GM12878 (cell line): ENCODE data around the gene SLC35F3. TPM values are rescaled to one million over a fixed set of nuclear protein-coding genes. Genes with fewer than 3 reads are reported as not detected.

Experiments
- ATAC-seq: fragments of 200-7000 bp; cut with Tn5 transposase; 3 replicates; pipeline ENCODE4 v1.9.1; 2020; ENCODE audit warnings: mild to moderate bottlenecking, moderate library complexity
- BruUV-seq: library from RNA; stranded (reverse); fragments of 400-500 nt; replicated peaks from 2 replicates; lab custom pipeline; 2021; lab: Mats Ljungman, UMichigan
- CTCF ChIA-PET: fragments of 300-600 bp; sonication (Branson Sonifier 250); formaldehyde crosslinking; extraction: SDS; loops from one replicate; lab custom pipeline; 2021; ENCODE audit warnings: inconsistent platforms; lab: Yijun Ruan, JAX
- POLR2A ChIA-PET: fragments of 350-600 bp; formaldehyde crosslinking; extraction: SDS; loops from one replicate; lab custom pipeline; 2021; ENCODE audit warnings: inconsistent platforms; lab: Charles Lee
- RAD21 ChIA-PET: fragments of 300-600 bp; sonication (Branson Sonifier 250); formaldehyde crosslinking; loops from one replicate; lab custom pipeline; 2023; ENCODE audit warnings: antibody characterized with exemption; ENCODE audit not compliant: unreplicated experiment; lab: Charles Lee
- SMC1A ChIA-PET: fragments of 300-600 bp; sonication (Branson Sonifier 250); formaldehyde crosslinking; loops from one replicate; lab custom pipeline; 2023; ENCODE audit not compliant: unreplicated experiment, uncharacterized antibody; lab: Charles Lee
- DNase-seq: peaks from one replicate; pipeline ENCODE4 v3.0.0-alpha.2; 2011; ENCODE audit warnings: low read depth, low spot score
- FAIRE-seq: peaks from 3 replicates; lab custom pipeline; 2011; peaks lifted over from hg19 to GRCh38; lab: Jason Lieb, UNC
- H2AFZ ChIP-seq: 2 replicates; pipeline ENCODE4 v1.6.0; 2011; ENCODE audit warnings: low read depth, low read length, control low read depth; ENCODE audit not compliant: control insufficient read depth
- H3K27ac ChIP-seq: 2 replicates; pipeline ENCODE4 v1.5.1; 2011; ENCODE audit warnings: control low read depth; ENCODE audit not compliant: control insufficient read depth, insufficient read depth
- H3K27me3 ChIP-seq, 2 experiments: replicated peaks in 1 of 2; 2 replicates each; pipeline versions ENCODE4 v1.6.0 to v1.6.1; 2011; ENCODE audit warnings: low read length in 1 of 2; ENCODE audit not compliant: control insufficient read depth in 2 of 2, insufficient read depth in 2 of 2
- H3K36me3 ChIP-seq, 2 experiments: 2 replicates each; pipeline ENCODE4 v1.5.1; 2011; ENCODE audit warnings: low read length in 1 of 2; ENCODE audit not compliant: control insufficient read depth in 2 of 2, insufficient read depth in 2 of 2
- H3K4me1 ChIP-seq: 2 replicates; pipeline ENCODE4 v1.6.1; 2011; ENCODE audit warnings: mild to moderate bottlenecking, low read length, moderate library complexity, mixed read lengths; ENCODE audit not compliant: control insufficient read depth, insufficient read depth
- H3K4me2 ChIP-seq: 2 replicates; pipeline ENCODE4 v1.6.0; 2011; ENCODE audit warnings: control low read depth; ENCODE audit not compliant: control insufficient read depth, insufficient read depth
- H3K4me3 ChIP-seq: fragments of 200-600 bp; sonication (generic); 2 replicates; pipeline ENCODE4 v1.5.1; 2016
- H3K79me2 ChIP-seq: 2 replicates; pipeline ENCODE4 v1.6.0; 2011; ENCODE audit warnings: low read length; ENCODE audit not compliant: control insufficient read depth, insufficient read depth
- H3K9ac ChIP-seq: 2 replicates; pipeline ENCODE4 v1.8.0; 2011; ENCODE audit warnings: low read length, control low read depth, mixed read lengths; ENCODE audit not compliant: control insufficient read depth, insufficient read depth
- H3K9me3 ChIP-seq: replicated peaks from 3 replicates; pipeline ENCODE4 v1.5.1; 2011; ENCODE audit warnings: mild to moderate bottlenecking, low read length; ENCODE audit not compliant: control insufficient read depth, insufficient read depth
- H4K20me1 ChIP-seq: 2 replicates; pipeline ENCODE4 v1.6.0; 2011; ENCODE audit not compliant: control insufficient read depth, insufficient read depth
- IRF4 ChIP-seq: IDR thresholded peaks from 2 replicates; pipeline ENCODE4 v1.6.1; 2011; ENCODE audit warnings: low read depth, low read length
- RCOR1 ChIP-seq: conservative IDR thresholded peaks from 2 replicates; pipeline ENCODE4 v1.6.1; 2012; ENCODE audit warnings: low read depth, low read length, improper control_type of control experiment
- ZNF384 ChIP-seq: IDR thresholded peaks from 2 replicates; pipeline ENCODE4 v1.6.1; 2012; ENCODE audit warnings: low read depth, mild to moderate bottlenecking, low read length, improper control_type of control experiment, borderline replicate concordance
- WGBS: methylation state at CpG from one replicate; pipeline ENCODE4 v1.1.6; 2016; ENCODE audit warnings: low lambda C conversion rate; ENCODE audit not compliant: insufficient replicate concordance, insufficient coverage; ENCODE audit errors: missing lambda C conversion rate; 5-methylcytosine and 5-hydroxymethylcytosine counted together
- in situ Hi-C: fragments of 300-500 bp; cut with MboI; formaldehyde crosslinking; loops from 9 replicates; pipeline ENCODE4 v1.14.3; 2018; ENCODE audit warnings: mixed read lengths
- intact Hi-C: fragments of 100-400 bp; cut with micrococcal nuclease; formaldehyde crosslinking; loops from one replicate; pipeline ENCODE4 v1.14.2; 2022; ENCODE audit not compliant: unreplicated experiment
- polyA plus RNA-seq, 11 experiments: library from polyadenylated mRNA; depleted of rRNA in 4 of 11; unstranded in 6 of 11; stranded (reverse) in 5 of 11; fragments of >200 nt; fragmentation: Nextera tagmentation in 4 of 11; fragmentation: Illumina TruSeq in 1 of 11; extraction: Ambion mirVana in 4 of 11; extraction: Trizol in 1 of 11; gene quantifications; 1 replicate in 1 of 11; 2 replicates in 10 of 11; pipeline versions ENCODE4 v1.2.1 to v1.2.3, GENCODE V29; 2011 to 2016; ENCODE audit warnings: inconsistent platforms in 2 of 11, missing spikeins in 2 of 11, low read depth in 1 of 11
- total RNA-seq, 4 experiments: library from RNA; depleted of rRNA in 3 of 4; stranded (reverse); fragments of >200 nt in 3 of 4; fragmentation: Illumina TruSeq in 1 of 4; extraction: Trizol in 1 of 4; gene quantifications; 2 replicates each; pipeline versions ENCODE4 v1.2.1 to v1.2.3, GENCODE V29; 2013 to 2021
- TF ChIP-seq, protein P1 (sequence below): IDR thresholded peaks from 2 replicates; pipeline ENCODE4 v1.6.1; 2012; ENCODE audit warnings: low read depth, low read length, improper control_type of control experiment
- TF ChIP-seq, protein P2 (sequence below): fragments of 450-650 bp; conservative IDR thresholded peaks from 2 replicates; pipeline ENCODE4 v1.6.1; 2017; ENCODE audit warnings: mild to moderate bottlenecking, moderate library complexity

SLC35F3 gene
- total and polyA plus RNA-seq, 10 of the 15 experiments (the other 5 are each of a cell fraction or from before 2014, with no cell fraction given), result 1.0 to 8.6 (median 5.7) TPM

DNA sequence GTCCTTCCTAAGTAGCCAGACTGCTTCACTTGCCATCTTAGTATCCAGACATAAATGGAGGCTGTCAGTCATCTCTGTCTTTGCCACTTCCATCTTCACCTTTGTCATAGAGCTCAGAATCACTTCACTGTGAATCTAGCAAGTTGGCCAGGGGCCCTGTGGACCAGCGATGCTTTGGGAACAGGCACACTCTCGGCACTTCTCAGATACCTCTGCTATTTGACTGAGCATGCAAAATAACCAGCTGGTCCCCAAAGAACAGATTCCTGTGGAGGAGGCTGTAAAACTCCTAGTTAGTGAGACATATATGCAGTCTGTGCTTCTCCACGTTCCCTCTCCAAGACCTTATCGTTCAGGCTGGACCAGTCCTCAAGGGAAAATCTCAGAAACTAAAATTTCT is 392.0 kb downstream of the SLC35F3 start:
- ChIA-PET POLR2A (no interaction called here), CTCF (interaction anchor here (4.1 to 5.1 kb wide), 2 partner anchors 14 to 84 kb away, joined by 11 to 30 read pairs; no protein-coding TSS in a partner anchor), RAD21 (no interaction called here), SMC1A (interaction anchor here (1.0 to 1.2 kb wide), 2 partner anchors 9 to 13 kb away, joined by 5 read pairs; no protein-coding TSS in a partner anchor)
- Histone ChIP-seq H3K36me3 (no peaks in the 10 kb centered on the region), H3K27ac (no peak overlapping the region), H3K4me3 (no peak overlapping the region), H3K4me2 (no peak overlapping the region), H3K9me3 (no peaks in the 10 kb centered on the region; the same call in 2 of the 3 replicates), H3K27me3 (no peaks in the 10 kb centered on the region), H3K9ac (no peak overlapping the region), H2AFZ (no peak overlapping the region), H3K4me1 (no peaks in the 10 kb centered on the region), H4K20me1 (no peaks in the 10 kb centered on the region), H3K79me2 (no peaks in the 10 kb centered on the region)
- ATAC-seq (no peak), DNase-seq (no peak), FAIRE-seq (no peak)
- TF ChIP-seq IRF4 (no peak), ZNF384 (no peak)
- no TSS peak for BruUV-seq
- WGBS, result 9% methylated on average over 4 of the region's 4 CpGs
- in situ Hi-C loops (no loop called here), intact Hi-C loops (no loop called here)

DNA sequence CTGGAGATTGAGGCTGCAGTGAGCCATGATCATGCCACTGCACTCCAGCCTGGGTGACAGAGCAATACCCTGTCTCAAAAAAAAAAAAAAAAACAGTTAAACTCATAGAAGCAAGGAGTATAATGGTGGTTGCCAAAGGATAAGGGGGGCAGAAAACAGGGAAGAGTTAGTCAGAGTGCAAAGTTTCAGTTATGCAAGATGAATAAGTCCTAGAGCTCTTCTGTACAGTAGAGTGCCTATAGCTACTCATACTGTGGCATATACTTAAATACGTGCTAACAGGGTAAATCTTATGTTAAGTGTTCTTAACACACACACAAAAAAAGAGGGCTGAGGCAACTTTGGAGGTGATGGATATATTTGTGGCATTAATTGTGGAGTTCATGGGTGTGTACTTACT is 393.2 kb downstream of the SLC35F3 start:
- DNase-seq, result no peak
- CTCF ChIA-PET, result no interaction called here

More for the DNA sequence above, 393.2 kb downstream of the SLC35F3 start:
- no peak overlapping the region for H3K27ac ChIP-seq
- no peak overlapping the region for H3K4me2 ChIP-seq
- FAIRE-seq (no peak), ATAC-seq (no peak)
- BruUV-seq, result no TSS peak
- H3K27me3 ChIP-seq, result no peaks in the 10 kb centered on the region
- H3K36me3 ChIP-seq, result no peaks in the 10 kb centered on the region
- no peak overlapping the region for H3K4me3 ChIP-seq
- no peaks in the 10 kb centered on the region for H3K9me3 ChIP-seq
- no peak overlapping the region for H2AFZ ChIP-seq
- SMC1A ChIA-PET, result no interaction called here
- H3K4me1 ChIP-seq, result no peaks in the 10 kb centered on the region
- no peaks in the 10 kb centered on the region for H3K79me2 ChIP-seq
- no peak overlapping the region for H3K9ac ChIP-seq
- TF ChIP-seq, protein P1, sequence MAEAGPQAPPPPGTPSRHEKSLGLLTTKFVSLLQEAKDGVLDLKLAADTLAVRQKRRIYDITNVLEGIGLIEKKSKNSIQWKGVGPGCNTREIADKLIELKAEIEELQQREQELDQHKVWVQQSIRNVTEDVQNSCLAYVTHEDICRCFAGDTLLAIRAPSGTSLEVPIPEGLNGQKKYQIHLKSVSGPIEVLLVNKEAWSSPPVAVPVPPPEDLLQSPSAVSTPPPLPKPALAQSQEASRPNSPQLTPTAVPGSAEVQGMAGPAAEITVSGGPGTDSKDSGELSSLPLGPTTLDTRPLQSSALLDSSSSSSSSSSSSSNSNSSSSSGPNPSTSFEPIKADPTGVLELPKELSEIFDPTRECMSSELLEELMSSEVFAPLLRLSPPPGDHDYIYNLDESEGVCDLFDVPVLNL, result no peak
- TF ChIP-seq, protein P2, sequence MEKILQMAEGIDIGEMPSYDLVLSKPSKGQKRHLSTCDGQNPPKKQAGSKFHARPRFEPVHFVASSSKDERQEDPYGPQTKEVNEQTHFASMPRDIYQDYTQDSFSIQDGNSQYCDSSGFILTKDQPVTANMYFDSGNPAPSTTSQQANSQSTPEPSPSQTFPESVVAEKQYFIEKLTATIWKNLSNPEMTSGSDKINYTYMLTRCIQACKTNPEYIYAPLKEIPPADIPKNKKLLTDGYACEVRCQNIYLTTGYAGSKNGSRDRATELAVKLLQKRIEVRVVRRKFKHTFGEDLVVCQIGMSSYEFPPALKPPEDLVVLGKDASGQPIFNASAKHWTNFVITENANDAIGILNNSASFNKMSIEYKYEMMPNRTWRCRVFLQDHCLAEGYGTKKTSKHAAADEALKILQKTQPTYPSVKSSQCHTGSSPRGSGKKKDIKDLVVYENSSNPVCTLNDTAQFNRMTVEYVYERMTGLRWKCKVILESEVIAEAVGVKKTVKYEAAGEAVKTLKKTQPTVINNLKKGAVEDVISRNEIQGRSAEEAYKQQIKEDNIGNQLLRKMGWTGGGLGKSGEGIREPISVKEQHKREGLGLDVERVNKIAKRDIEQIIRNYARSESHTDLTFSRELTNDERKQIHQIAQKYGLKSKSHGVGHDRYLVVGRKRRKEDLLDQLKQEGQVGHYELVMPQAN, result no peak
- no peak for TF ChIP-seq RCOR1
- WGBS, result 0% methylated on average over 1 of the region's 1 CpG
- no peaks in the 10 kb centered on the region for H4K20me1 ChIP-seq
- POLR2A ChIA-PET, result no interaction called here
- intact Hi-C loops (no loop called here), in situ Hi-C loops (no loop called here)
- RAD21 ChIA-PET, result no interaction called here
